ENCODE results near the gene RAD50. TPM values are rescaled to one million over a fixed set of nuclear protein-coding genes. Genes with fewer than 3 reads are reported as not detected.

RAD50 gene
- total and polyA plus RNA-seq, 2 of the 4 experiments (the other 2 are of a cell fraction): 5.2 to 6.2 TPM

GRCh38 chr5:132663771-132664695 is 107.3 kb downstream of the RAD50 start:
- H3K4ac ChIP-seq (ENCODE audit: low read depth, low read length): no peak overlapping the region
- H2AFZ ChIP-seq (replicated peaks; ENCODE audit: low read length, poor library complexity): peak overlapping the region; percentile 85
- TF ChIP-seq RCOR1 (IDR thresholded peaks at IDR 0.05; ENCODE audit: insufficient replicate concordance, low read length): no peak
- TF ChIP-seq MAFK (IDR thresholded peaks at IDR 0.05; ENCODE audit: low read depth, low read length): no peak
- no peak for TF ChIP-seq POLR2A (IDR thresholded peaks at IDR 0.05; ENCODE audit: low read depth, low read length)
- TF ChIP-seq MAZ (IDR thresholded peaks at IDR 0.05; ENCODE audit: borderline replicate concordance, low read depth, low read length): no peak
- H3K23ac ChIP-seq (ENCODE audit: low read depth, low read length): no peak overlapping the region
- H4K5ac ChIP-seq (ENCODE audit: low read depth, low read length): no peak overlapping the region
- no peak overlapping the region for H3K4me2 ChIP-seq (ENCODE audit: low read depth, low read length)
- H2BK5ac ChIP-seq (ENCODE audit: low read depth, low read length, poor library complexity, severe bottlenecking): no peak overlapping the region
- WGBS, 2 experiments (ENCODE audit: extremely low coverage in 2 of 2, insufficient read length in 1 of 2): 71% methylated on average over 2 of the region's 13 CpGs; no CpG with 5 or more reads in 1 of the 2 experiments
- H3K56ac ChIP-seq (ENCODE audit: extremely low read depth, insufficient read depth, low read length): no peak overlapping the region
- H3K27me3 ChIP-seq (ENCODE audit: control insufficient read depth, insufficient read depth, low read length): no peaks in the 10 kb centered on the region
- H4K91ac ChIP-seq (ENCODE audit: insufficient read depth, low read depth, low read length): no peak overlapping the region
- no peaks in the 10 kb centered on the region for H3K9me1 ChIP-seq (ENCODE audit: insufficient read depth, low read length)
- ChIA-PET POLR2A (ENCODE audit: unreplicated experiment) (no interaction called here), CTCF (no interaction called here)
- no peaks in the 10 kb centered on the region for H3K9me3 ChIP-seq (ENCODE audit: control insufficient read depth, insufficient read depth, low read length)
- in situ Hi-C loops (cut with MboI; ENCODE audit: low sequenced_read_pairs) (no loop called here), dilution Hi-C loops (cut with HindIII; ENCODE audit: low sequenced_read_pairs, unreplicated experiment) (no loop called here), intact Hi-C loops (cut with micrococcal nuclease) (loop anchor here (5.0 kb wide), 1 partner anchor 158 kb away; no protein-coding TSS in a partner anchor)
- no TSS peak for BruUV-seq (replicated peaks)
- DNase-seq (no peak), ATAC-seq (ENCODE audit: low read depth) (no peak; the same call in 1 of the 2 replicates)
- H3K9ac ChIP-seq (ENCODE audit: low read depth, low read length): no peak overlapping the region
- H3K79me1 ChIP-seq (ENCODE audit: low read depth in 1 of 2, low read length in 2 of 2): no peaks in the 10 kb centered on the region
- no peak overlapping the region for H3K14ac ChIP-seq (replicated peaks; ENCODE audit: low read depth, low read length)
- no peak overlapping the region; the same call in 2 of the 3 replicates for H2BK15ac ChIP-seq (ENCODE audit: low read depth, low read length)
- no peaks in the 10 kb centered on the region for H4K20me1 ChIP-seq (ENCODE audit: insufficient read depth, low read length)
- H4K8ac ChIP-seq (ENCODE audit: low read depth in 2 of 2, low read length in 2 of 2): no peak overlapping the region
- H3K4me1 ChIP-seq (ENCODE audit: control insufficient read depth, insufficient read depth, low read length): peaks cover 3% of the 10 kb centered on the region; the same call in 1 of the 2 replicates
- no peaks in the 10 kb centered on the region for H3K36me3 ChIP-seq (ENCODE audit: control insufficient read depth, insufficient read depth, low read length)
- H2AK5ac ChIP-seq (ENCODE audit: low read depth, low read length): no peak overlapping the region
- H3K27ac ChIP-seq (ENCODE audit: insufficient read depth, low read length): no peak overlapping the region
- no peak overlapping the region for H2BK20ac ChIP-seq (ENCODE audit: low read depth, low read length)
- H2AK9ac ChIP-seq (replicated peaks; ENCODE audit: low read depth, low read length, poor library complexity): peak overlapping the region; percentile 46
- H3K4me3 ChIP-seq (ENCODE audit: insufficient read depth, low read depth, low read length): no peak overlapping the region
- no peak overlapping the region for H3K18ac ChIP-seq (ENCODE audit: low read depth, low read length)
- H2BK120ac ChIP-seq (ENCODE audit: low read depth, low read length): no peak overlapping the region

Data from IMR-90 (cell line).